HG02973 (cell line): ENCODE results near the gene SLC6A18.
"Not testable (repeated sequence)": the region's sequence is repeated elsewhere in the genome, so short reads cannot be mapped to it uniquely, and the experiment has no call there.

Experiments used
- ATAC-seq: cut with Tn5 transposase; IDR thresholded peaks from one replicate; pipeline ENCODE4 v1.9.1; 2021; ENCODE audit warnings: moderate library complexity; ENCODE audit not compliant: unreplicated experiment

SLC6A18 gene

DNA sequence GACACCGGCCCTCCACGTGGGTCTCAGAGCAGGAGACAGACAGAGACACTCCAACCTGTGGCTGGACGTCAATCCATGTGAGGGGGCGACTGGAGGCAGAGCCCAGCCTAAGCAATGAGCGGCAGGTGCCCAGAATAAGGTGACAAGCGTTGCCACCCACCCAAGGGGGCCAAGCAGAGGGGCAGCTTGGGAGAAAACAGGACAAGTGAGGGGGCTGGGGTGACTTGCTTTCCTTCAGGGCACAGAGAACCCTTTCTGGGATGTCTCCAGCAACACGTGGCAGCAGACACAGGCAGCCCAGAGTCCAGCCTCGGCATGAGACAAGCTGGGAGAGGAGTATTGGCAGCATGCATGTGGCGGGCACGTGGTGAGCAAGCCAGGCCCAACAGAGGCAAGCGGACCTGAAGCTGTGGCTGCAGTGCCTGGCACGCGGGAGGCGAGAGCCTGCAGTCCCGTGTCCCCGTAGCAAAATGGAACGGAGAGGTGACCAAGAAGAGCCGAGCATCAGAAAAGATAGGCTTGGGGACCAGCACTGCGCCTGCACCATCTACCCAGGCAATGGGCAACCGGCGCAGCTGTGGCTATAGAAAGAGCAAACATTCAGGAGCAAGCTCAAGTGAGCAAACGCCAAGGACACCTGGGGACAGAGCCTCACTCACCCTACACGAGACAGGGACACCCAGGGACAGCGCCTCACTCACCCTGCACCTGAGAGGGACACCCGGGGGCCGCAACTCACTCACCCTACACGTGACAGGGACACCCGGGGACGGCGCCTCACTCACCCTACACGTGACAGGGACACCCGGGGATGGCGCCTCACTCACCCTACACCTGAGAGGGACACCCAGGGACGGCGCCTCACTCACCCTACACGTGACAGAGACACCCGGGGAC is 63.5 kb downstream of the SLC6A18 start:
- no peak for ATAC-seq

DNA sequence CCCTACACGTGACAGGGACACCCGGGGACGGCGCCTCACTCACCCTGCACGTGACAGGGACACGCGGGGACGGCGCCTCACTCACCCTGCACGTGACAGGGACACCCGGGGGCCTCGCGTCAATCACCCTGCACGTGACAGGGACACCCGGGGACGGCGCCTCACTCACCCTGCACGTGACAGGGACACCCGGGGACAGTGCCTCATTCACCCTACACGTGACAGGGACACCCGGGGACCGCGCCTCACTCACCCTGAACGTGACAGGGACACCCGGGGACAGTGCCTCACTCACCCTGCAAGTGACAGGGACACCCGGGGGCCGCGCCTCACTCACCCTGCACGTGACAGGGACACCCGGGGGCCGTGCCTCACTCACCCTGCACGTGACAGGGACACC is 64.4 kb downstream of the SLC6A18 start:
- ATAC-seq = not testable (repeated sequence)

DNA sequence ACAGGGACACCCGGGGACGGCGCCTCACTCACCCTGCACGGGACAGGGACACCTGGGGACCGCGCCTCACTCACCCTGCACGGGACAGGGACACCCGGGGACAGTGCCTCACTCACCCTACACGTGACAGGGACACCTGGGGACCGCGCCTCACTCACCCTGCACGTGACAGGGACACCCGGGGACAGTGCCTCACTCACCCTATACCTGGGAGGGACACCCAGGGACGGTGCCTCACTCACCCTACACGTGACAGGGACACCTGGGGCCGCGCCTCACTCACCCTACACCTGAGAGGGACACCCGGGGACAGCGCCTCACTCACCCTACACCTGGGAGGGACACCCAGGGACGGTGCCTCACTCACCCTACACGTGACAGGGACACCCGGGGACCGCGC is 65.8 kb downstream of the SLC6A18 start:
- ATAC-seq = not testable (repeated sequence)

DNA sequence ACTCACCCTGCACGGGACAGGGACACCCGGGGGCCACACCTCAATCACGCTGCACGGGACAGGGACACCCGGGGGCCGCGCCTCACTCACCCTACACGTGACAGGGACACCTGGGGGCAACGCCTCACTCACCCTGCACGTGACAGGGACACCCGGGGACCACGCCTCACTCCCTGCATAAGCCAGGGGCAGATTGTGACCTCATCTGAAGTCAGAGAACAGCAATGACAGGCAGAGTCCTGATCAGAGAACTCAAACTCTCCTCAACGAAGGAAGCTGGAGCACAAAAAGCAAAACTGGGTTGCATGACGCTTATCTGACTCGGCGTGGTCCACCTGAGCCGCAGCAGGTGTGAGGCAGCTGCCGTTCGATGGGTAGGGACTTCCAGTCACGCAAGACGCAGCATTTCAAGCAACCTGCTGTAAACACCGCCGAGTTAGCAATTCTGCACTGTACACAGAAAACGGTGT is 66.5 kb downstream of the SLC6A18 start:
- no peak for ATAC-seq

DNA sequence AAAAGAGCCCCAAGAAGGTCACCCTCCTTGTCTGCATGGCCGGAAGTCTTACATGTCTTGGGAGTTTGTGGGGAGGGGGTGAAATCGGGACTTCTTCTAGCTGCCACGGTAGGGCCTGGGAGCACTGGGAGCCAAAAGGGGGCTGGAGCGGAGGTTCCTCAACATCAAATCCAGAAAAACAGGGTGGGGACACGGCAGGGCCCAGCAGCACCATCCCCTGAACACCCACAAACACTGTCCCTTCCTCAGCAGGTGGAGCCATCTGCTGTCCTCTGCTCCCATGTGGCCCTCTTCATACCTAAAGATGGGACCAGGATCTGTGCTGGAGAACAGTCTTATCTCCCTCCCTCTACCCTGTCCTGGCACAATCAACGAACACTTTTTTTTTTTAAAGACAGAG is 67.0 kb downstream of the SLC6A18 start:
- ATAC-seq = no peak

DNA sequence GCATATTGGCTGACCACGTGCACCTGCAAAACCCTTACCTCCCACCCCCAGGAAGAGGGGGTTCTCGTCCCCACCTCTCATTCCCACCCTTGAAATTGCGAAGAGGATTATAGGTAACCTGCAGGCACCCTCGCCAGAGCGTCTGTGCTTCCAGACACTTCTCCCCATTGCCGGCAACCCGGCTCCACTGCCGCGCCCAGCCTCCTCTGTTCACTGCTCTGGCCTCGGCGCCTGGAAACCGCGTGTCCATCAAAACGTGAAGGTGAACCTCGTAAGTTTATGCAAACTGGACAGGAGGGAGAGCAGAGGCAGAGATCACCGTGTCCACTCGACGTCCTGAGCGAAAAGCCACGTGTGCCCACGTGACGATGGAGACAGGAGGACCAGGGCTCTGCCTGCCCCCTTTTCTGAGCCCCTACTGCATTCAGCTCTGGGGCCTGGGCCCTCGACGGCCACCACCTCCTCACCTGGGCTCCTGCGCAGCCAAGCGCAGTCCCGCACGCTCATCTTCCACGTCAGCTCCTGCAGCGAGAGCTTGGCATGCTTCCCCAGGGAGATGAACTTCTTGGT is 67.8 kb downstream of the SLC6A18 start:
- no peak for ATAC-seq

DNA sequence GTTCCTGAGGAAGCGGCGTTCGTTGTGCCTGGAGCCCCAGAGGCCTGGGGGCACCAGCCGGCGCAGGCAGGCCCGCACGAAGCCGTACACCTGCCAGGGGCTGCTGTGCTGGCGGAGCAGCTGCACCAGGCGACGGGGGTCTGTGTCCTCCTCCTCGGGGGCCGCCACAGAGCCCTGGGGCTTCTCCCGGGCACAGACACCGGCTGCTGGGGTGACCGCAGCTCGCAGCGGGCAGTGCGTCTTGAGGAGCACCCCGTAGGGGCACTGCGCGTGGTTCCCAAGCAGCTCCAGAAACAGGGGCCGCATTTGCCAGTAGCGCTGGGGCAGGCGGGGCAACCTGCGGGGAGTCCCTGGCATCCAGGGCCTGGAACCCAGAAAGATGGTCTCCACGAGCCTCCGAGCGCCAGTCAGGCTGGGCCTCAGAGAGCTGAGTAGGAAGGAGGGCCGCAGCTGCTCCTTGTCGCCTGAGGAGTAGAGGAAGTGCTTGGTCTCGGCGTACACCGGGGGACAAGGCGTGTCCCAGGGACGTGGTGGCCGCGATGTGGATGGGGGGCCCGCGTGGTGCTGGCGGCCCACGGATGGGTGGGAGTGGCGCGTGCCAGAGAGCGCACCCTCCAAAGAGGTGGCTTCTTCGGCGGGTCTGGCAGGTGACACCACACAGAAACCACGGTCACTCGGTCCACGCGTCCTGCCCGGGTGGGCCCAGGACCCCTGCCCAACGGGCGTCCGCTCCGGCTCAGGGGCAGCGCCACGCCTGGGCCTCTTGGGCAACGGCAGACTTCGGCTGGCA is 68.4 kb downstream of the SLC6A18 start:
- no peak for ATAC-seq

DNA sequence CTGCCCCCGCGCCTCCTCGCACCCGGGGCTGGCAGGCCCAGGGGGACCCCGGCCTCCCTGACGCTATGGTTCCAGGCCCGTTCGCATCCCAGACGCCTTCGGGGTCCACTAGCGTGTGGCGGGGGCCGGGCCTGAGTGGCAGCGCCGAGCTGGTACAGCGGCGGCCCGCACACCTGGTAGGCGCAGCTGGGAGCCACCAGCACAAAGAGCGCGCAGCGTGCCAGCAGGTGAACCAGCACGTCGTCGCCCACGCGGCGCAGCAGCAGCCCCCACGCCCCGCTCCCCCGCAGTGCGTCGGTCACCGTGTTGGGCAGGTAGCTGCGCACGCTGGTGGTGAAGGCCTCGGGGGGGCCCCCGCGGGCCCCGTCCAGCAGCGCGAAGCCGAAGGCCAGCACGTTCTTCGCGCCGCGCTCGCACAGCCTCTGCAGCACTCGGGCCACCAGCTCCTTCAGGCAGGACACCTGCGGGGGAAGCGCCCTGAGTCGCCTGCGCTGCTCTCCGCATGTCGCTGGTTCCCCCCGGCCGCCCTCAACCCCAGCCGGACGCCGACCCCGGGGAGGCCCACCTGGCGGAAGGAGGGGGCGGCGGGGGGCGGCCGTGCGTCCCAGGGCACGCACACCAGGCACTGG is 69.1 kb downstream of the SLC6A18 start:
- ATAC-seq = no peak

DNA sequence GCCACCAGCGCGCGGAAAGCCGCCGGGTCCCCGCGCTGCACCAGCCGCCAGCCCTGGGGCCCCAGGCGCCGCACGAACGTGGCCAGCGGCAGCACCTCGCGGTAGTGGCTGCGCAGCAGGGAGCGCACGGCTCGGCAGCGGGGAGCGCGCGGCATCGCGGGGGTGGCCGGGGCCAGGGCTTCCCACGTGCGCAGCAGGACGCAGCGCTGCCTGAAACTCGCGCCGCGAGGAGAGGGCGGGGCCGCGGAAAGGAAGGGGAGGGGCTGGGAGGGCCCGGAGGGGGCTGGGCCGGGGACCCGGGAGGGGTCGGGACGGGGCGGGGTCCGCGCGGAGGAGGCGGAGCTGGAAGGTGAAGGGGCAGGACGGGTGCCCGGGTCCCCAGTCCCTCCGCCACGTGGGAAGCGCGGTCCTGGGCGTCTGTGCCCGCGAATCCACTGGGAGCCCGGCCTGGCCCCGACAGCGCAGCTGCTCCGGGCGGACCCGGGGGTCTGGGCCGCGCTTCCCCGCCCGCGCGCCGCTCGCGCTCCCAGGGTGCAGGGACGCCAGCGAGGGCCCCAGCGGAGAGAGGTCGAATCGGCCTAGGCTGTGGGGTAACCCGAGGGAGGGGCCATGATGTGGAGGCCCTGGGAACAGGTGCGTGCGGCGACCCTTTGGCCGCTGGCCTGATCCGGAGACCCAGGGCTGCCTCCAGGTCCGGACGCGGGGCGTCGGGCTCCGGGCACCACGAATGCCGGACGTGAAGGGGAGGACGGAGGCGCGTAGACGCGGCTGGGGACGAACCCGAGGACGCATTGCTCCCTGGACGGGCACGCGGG is 69.9 kb downstream of the SLC6A18 start, which contains the start of gene TERT:
TSS of gene TERT (minus strand) at position 234 of the 815 bp plus-strand sequence. CDS start at position 155, 79 bp downstream.
- no peak for ATAC-seq

DNA sequence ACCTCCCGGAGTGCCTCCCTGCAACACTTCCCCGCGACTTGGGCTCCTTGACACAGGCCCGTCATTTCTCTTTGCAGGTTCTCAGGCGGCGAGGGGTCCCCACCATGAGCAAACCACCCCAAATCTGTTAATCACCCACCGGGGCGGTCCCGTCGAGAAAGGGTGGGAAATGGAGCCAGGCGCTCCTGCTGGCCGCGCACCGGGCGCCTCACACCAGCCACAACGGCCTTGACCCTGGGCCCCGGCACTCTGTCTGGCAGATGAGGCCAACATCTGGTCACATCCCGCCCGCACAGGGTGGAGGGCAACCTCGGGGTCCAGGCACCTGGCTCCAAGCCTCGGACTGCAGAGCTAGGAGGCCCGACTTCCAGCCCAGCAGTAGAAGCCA is 70.5 kb downstream of the SLC6A18 start:
- ATAC-seq = no peak
